Subcutaneous abdominal adipose tissue (tissue), 5 donors: ENCODE results near the gene CELA3A.
"Not testable (repeated sequence)": the region's sequence is repeated elsewhere in the genome, so short reads cannot be mapped to it uniquely, and the experiment has no call there.

Experiments
- H3K27ac ChIP-seq: one replicate; pipeline ENCODE4 v1.7.0; 2013; ENCODE audit warnings: low read depth, mild to moderate bottlenecking, inconsistent platforms, low read length, moderate library complexity
- H3K27me3 ChIP-seq, 5 donors: one replicate each; pipeline ENCODE4 v1.7.0; 2013; ENCODE audit warnings: low read length in 5 of 5, inconsistent platforms in 1 of 5; ENCODE audit not compliant: control insufficient read depth in 5 of 5, insufficient read depth in 4 of 5
- H3K36me3 ChIP-seq, 5 donors: one replicate each; pipeline ENCODE4 v1.7.0; 2013; ENCODE audit warnings: low read length in 5 of 5; ENCODE audit not compliant: control insufficient read depth in 5 of 5, insufficient read depth in 5 of 5
- H3K4me1 ChIP-seq, 5 donors: one replicate each; pipeline ENCODE4 v1.7.0; 2013; ENCODE audit warnings: low read length in 5 of 5, mild to moderate bottlenecking in 3 of 5, moderate library complexity in 1 of 5; ENCODE audit not compliant: control insufficient read depth in 5 of 5, insufficient read depth in 5 of 5
- H3K4me3 ChIP-seq, 5 donors: one replicate each; pipeline ENCODE4 v1.7.0; 2013; ENCODE audit warnings: low read length in 5 of 5, low read depth in 1 of 5
- H3K9ac ChIP-seq, 5 donors: one replicate each; pipeline ENCODE4 v1.7.0; 2013; ENCODE audit warnings: low read length in 5 of 5, mild to moderate bottlenecking in 4 of 5, moderate library complexity in 3 of 5
- H3K9me3 ChIP-seq, 5 donors: one replicate each; pipeline ENCODE4 v1.7.0; 2013; ENCODE audit warnings: low read length in 5 of 5; ENCODE audit not compliant: control insufficient read depth in 5 of 5
- donor health status: healthy.
- donor health status: healthy.
- donor health status: healthy.
- donor health status: healthy.
- donor health status: healthy.

Gene CELA3A

DNA sequence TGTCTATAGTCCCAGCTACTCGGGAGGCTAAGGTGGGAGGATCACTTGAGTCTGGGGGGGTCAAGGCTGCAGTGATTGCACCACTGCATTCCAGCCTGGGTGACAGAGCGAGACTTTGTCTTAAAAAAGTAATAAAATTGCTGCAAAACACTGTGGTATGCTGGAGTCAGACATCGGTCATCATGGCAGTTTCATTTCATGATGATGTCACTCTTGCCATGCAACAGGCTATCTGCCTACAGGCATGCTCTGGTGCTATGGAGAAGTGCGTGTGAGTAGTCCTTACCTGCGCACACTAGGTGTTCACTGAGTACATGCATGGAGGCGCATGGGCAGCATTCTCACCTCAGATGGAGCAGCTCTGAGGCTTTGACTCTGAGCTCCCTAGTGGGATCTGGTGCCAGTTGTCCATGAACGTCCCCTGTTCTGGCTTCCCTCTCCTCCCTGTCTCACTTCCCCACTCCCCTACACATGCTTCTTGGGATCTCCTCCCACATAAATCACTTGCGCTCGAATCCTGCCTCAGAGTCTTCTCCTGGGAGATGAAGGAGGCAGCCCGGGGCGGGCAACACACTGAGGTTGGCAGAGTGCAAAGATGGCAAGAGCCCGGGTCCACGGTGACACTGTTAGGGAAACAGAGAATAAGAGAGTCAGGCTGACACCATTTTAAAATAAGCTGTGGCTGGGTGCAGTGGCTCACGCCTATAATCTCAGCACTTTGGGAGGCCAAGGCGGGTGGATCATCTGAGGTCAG lies 35.0 kb upstream of the CELA3A start:
- no peak overlapping the region for H3K4me3 ChIP-seq
- H3K27me3 ChIP-seq = no peaks in the 10 kb centered on the region
- H3K4me1 ChIP-seq = peaks cover 5 to 25% (median 18%) of the 10 kb centered on the region in 5 donors
- H3K9ac ChIP-seq = no peak overlapping the region
- no peaks in the 10 kb centered on the region for H3K9me3 ChIP-seq
- H3K36me3 ChIP-seq = no peaks in the 10 kb centered on the region
- no peak overlapping the region for H3K27ac ChIP-seq

GRCh38 chr1:21967216-21967615 lies 34.2 kb upstream of the CELA3A start:
- H3K4me3 ChIP-seq, H3K9me3 ChIP-seq, H3K27ac ChIP-seq, H3K27me3 ChIP-seq, H3K9ac ChIP-seq, H3K36me3 ChIP-seq: not testable (repeated sequence)
- H3K4me1 ChIP-seq = peaks cover 1 to 17% (median 11%) of the 10 kb centered on the region in 5 donors

DNA sequence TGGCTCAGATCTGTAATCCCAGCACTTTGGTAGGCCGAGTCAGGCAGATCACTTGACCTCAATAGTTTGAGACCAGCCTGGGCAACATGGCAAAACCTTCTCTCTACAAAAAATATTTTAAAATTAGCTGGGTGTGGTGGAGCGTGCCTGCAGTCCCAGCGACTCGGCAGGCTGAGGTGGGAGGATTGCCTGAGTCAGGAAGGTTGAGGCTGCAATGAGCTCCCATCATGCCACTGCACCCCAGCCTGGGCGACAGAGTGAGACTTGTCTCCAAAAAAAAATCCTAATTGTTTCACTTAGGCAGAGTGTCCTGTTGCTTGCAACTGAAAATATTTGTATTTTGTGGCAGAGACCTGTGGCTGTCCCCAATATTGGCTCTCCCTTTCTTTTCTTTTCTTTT lies 32.4 kb upstream of the CELA3A start:
- not testable (repeated sequence) for H3K4me1 ChIP-seq, H3K27me3 ChIP-seq, H3K36me3 ChIP-seq, H3K9me3 ChIP-seq, H3K4me3 ChIP-seq, H3K9ac ChIP-seq, H3K27ac ChIP-seq

- H3K9ac ChIP-seq, H3K27ac ChIP-seq: not testable (repeated sequence)
Measured at GRCh38 chr1:21970523-21970922, 30.9 kb upstream of the CELA3A start.

GRCh38 chr1:21972973-21973441 lies 28.4 kb upstream of the CELA3A start:
- not testable (repeated sequence) for H3K4me1 ChIP-seq, H3K27ac ChIP-seq, H3K27me3 ChIP-seq, H3K36me3 ChIP-seq, H3K9me3 ChIP-seq, H3K9ac ChIP-seq, H3K4me3 ChIP-seq

More at GRCh38 chr1:21970523-21970922, 30.9 kb upstream of the CELA3A start:
- not testable (repeated sequence) for H3K4me1 ChIP-seq, H3K9me3 ChIP-seq, H3K27me3 ChIP-seq, H3K4me3 ChIP-seq, H3K36me3 ChIP-seq

- H3K27ac ChIP-seq, H3K9me3 ChIP-seq, H3K36me3 ChIP-seq, H3K9ac ChIP-seq, H3K4me1 ChIP-seq, H3K4me3 ChIP-seq, H3K27me3 ChIP-seq: not testable (repeated sequence)
Measured at GRCh38 chr1:21973948-21974347, 27.5 kb upstream of the CELA3A start.

DNA sequence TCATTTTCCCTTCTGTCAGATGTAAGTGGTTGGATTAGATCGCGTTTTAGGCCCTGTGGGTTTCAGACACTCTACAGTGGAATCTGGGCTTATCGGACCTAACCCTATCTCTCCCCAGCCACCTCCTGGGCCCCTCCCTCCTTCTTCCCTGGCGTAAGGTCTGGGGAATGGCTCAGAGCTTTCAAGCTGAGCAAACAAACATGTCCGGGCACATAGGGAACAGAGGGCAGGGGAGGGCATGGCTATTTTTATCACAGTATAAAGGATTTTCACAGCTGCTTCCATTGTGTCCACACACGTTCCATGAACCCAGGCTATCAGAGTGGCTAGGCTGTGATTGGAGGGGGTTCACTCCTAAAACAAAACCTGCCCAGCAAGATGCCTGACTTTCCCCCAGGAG lies 26.8 kb upstream of the CELA3A start:
- not testable (repeated sequence) for H3K9me3 ChIP-seq, H3K27me3 ChIP-seq, H3K4me1 ChIP-seq, H3K27ac ChIP-seq, H3K4me3 ChIP-seq, H3K9ac ChIP-seq, H3K36me3 ChIP-seq

DNA sequence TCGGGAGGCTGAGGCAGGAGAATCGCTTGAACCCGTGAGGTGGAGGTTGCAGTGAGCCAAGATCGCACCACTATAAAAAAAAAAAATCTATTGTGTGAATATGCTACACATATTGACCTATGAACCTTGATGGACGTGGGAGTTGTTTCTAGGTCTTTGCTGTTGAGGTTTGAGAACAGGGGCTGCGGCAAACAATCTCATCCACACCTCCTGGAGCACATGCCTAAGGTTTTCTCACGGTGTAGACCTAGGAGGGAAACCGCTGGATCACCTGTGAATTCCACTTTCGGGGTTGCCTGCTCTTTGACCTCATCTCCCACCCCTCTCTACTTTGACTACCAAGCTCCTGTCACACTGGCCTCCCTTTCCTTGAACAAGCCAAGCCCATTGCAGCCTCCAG lies 26.2 kb upstream of the CELA3A start:
- not testable (repeated sequence) for H3K4me1 ChIP-seq

DNA sequence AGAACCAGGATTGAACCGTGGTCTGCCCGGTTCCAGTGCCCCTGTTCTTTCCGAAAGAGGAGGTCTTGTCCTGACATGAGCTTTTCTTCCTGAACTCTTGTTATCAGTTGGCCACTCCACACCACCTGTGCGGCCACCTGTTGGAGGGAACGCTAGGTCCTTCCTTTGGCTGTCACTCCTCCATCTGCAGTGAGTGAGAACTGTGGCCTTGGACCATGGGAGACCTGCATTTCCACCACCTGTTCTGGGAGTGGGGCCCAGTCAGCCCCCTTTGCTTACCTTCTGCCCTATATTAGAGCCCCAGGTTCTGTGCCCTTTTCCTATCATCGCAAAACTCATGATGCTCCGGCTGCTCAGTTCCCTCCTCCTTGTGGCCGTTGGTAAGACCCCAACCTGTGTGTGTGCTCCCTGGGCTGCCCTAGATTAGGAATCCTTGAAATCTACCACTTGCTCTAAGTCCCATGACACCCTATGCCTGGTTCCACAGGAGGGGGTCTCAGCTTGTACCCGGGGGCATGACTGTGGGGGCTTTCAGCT lies 24.7 kb upstream of the CELA3A start, which contains the start of gene CELA3B:
TSS of gene CELA3B (plus strand) at position 320 of the 537 bp plus-strand sequence. CDS start at position 338, 18 bp downstream.
- H3K27ac ChIP-seq, H3K4me3 ChIP-seq, H3K27me3 ChIP-seq, H3K9ac ChIP-seq, H3K4me1 ChIP-seq, H3K36me3 ChIP-seq, H3K9me3 ChIP-seq: not testable (repeated sequence)

More for the DNA sequence above, 26.2 kb upstream of the CELA3A start:
- H3K27ac ChIP-seq, H3K36me3 ChIP-seq, H3K27me3 ChIP-seq, H3K9me3 ChIP-seq, H3K4me3 ChIP-seq, H3K9ac ChIP-seq: not testable (repeated sequence)

- H3K9me3 ChIP-seq, H3K9ac ChIP-seq, H3K4me1 ChIP-seq, H3K27ac ChIP-seq, H3K36me3 ChIP-seq, H3K4me3 ChIP-seq, H3K27me3 ChIP-seq: not testable (repeated sequence)
Measured at GRCh38 chr1:21978209-21978608, 23.2 kb upstream of the CELA3A start.
